Endodermal cell (in vitro differentiated cells): ENCODE data around the gene STRC. TPM values are rescaled to one million over a fixed set of nuclear protein-coding genes. Genes with fewer than 3 reads are reported as not detected.
"Not testable (repeated sequence)": the region's sequence is repeated elsewhere in the genome, so short reads cannot be mapped to it uniquely, and the experiment has no call there.

ENCODE experiments used
- DNase-seq: peaks from one replicate; pipeline ENCODE4 v3.0.0-alpha.2; 2017
- H3K27ac ChIP-seq: 2 replicates; pipeline ENCODE4 v1.5.1; 2013; ENCODE audit warnings: mild to moderate bottlenecking, low read depth, low read length, moderate library complexity
- H3K27me3 ChIP-seq: 2 replicates; pipeline ENCODE4 v1.6.1; 2013; ENCODE audit warnings: mild to moderate bottlenecking, low read length, moderate library complexity; ENCODE audit not compliant: insufficient read depth, control insufficient read depth, poor library complexity, severe bottlenecking
- H3K36me3 ChIP-seq: 2 replicates; pipeline ENCODE4 v1.7.0; 2013; ENCODE audit warnings: mild to moderate bottlenecking, low read length, moderate library complexity; ENCODE audit not compliant: control insufficient read depth, insufficient read depth
- H3K4me1 ChIP-seq: one replicate; pipeline ENCODE4 v1.7.0; 2013; ENCODE audit warnings: low read length; ENCODE audit not compliant: control insufficient read depth, insufficient read depth
- H3K4me3 ChIP-seq: 2 replicates; pipeline ENCODE4 v1.5.1; 2013; ENCODE audit warnings: mild to moderate bottlenecking, low read length, moderate library complexity
- H3K9ac ChIP-seq: 2 replicates; pipeline ENCODE4 v1.6.1; 2013; ENCODE audit warnings: mild to moderate bottlenecking, low read length, moderate library complexity; ENCODE audit not compliant: poor library complexity, severe bottlenecking; ENCODE audit errors: extremely low read depth
- H3K9me3 ChIP-seq: 2 replicates; pipeline ENCODE4 v1.6.1; 2013; ENCODE audit warnings: mild to moderate bottlenecking, low read length, moderate library complexity; ENCODE audit not compliant: control insufficient read depth
- H3K27ac Mint-ChIP-seq: 2 replicates; pipeline ENCODE4 v1.8.0; 2020; ENCODE audit warnings: mixed read lengths
- H3K27me3 Mint-ChIP-seq: 2 replicates; pipeline ENCODE4 v1.8.0; 2021; ENCODE audit warnings: mild to moderate bottlenecking, mixed read lengths; ENCODE audit not compliant: insufficient read depth
- H3K36me3 Mint-ChIP-seq: 2 replicates; pipeline ENCODE4 v1.8.0; 2020; ENCODE audit warnings: low read depth, mixed read lengths
- H3K4me1 Mint-ChIP-seq: 2 replicates; pipeline ENCODE4 v1.8.0; 2020; ENCODE audit warnings: mixed read lengths
- H3K4me3 Mint-ChIP-seq: 2 replicates; pipeline ENCODE4 v1.8.0; 2020; ENCODE audit warnings: mild to moderate bottlenecking, moderate library complexity, mixed read lengths
- H3K9me3 Mint-ChIP-seq: 2 replicates; pipeline ENCODE4 v1.8.0; 2020; ENCODE audit warnings: mild to moderate bottlenecking, mixed read lengths
- WGBS, 2 experiments: methylation state at CpG; one replicate each; pipeline versions ENCODE4 v1.1.5 to v1.1.7; 2013; ENCODE audit warnings: missing lambda C conversion rate in 2 of 2, mixed read lengths in 1 of 2; ENCODE audit not compliant: insufficient coverage in 1 of 2, insufficient read length in 1 of 2; 5-methylcytosine and 5-hydroxymethylcytosine counted together
- total RNA-seq, 2 donors: library from RNA; stranded (reverse); fragmentation: NEBNext Ultra II Directional in 1 of 2; extraction: Animal tissue kit (Norgen Biotek cat#: 25700) in 1 of 2; gene quantifications; 2 replicates in 1 of 2; 3 replicates in 1 of 2; pipeline ENCODE4 v1.2.1, GENCODE V29; 2021

The STRC gene
- total RNA-seq, 2 donors from 2014 or later, result 0.62 TPM; not detected in 1

- DNase-seq, H3K9me3 ChIP-seq, H3K4me3 Mint-ChIP-seq, H3K9ac ChIP-seq, H3K27me3 Mint-ChIP-seq, H3K4me3 ChIP-seq, H3K36me3 ChIP-seq, H3K36me3 Mint-ChIP-seq, H3K27ac ChIP-seq, H3K4me1 Mint-ChIP-seq, H3K4me1 ChIP-seq, H3K27me3 ChIP-seq, H3K9me3 Mint-ChIP-seq, H3K27ac Mint-ChIP-seq: not testable (repeated sequence)
- no CpG with 5 or more reads among the region's 54 CpGs for WGBS, 2 experiments
These were observed 28.7 kb downstream of the STRC start, which contains the start of gene PPIP5K1 for GRCh38 chr15:43589778-43590466. Gene PPIP5K1 (minus strand): TSS chr15:43590208. CDS start chr15:43584504, 5,704 bp downstream.

GRCh38 chr15:43574607-43575006 lies 44.0 kb downstream of the STRC start:
- WGBS, 2 experiments, result no CpG with 5 or more reads among the region's 1 CpG
- not testable (repeated sequence) for H3K27ac Mint-ChIP-seq, H3K4me3 ChIP-seq, H3K27ac ChIP-seq, H3K9ac ChIP-seq, H3K4me1 ChIP-seq, H3K36me3 ChIP-seq, H3K27me3 Mint-ChIP-seq, H3K9me3 ChIP-seq, H3K4me1 Mint-ChIP-seq, DNase-seq, H3K9me3 Mint-ChIP-seq, H3K4me3 Mint-ChIP-seq, H3K27me3 ChIP-seq, H3K36me3 Mint-ChIP-seq

GRCh38 chr15:43566615-43567014 lies 52.0 kb downstream of the STRC start:
- H3K27me3 ChIP-seq, H3K9me3 Mint-ChIP-seq, H3K9ac ChIP-seq, H3K4me1 Mint-ChIP-seq, H3K27ac ChIP-seq, H3K9me3 ChIP-seq, H3K36me3 Mint-ChIP-seq, H3K4me3 Mint-ChIP-seq, DNase-seq, H3K36me3 ChIP-seq, H3K4me1 ChIP-seq, H3K4me3 ChIP-seq, H3K27me3 Mint-ChIP-seq, H3K27ac Mint-ChIP-seq: not testable (repeated sequence)
- no CpG with 5 or more reads among the region's 2 CpGs for WGBS, 2 experiments

GRCh38 chr15:43563793-43564192 lies 54.8 kb downstream of the STRC start:
- H3K9me3 Mint-ChIP-seq, H3K4me1 ChIP-seq, H3K27ac ChIP-seq, H3K36me3 Mint-ChIP-seq, H3K36me3 ChIP-seq, H3K27ac Mint-ChIP-seq, H3K9me3 ChIP-seq, H3K9ac ChIP-seq, H3K4me3 Mint-ChIP-seq, H3K4me1 Mint-ChIP-seq, H3K27me3 Mint-ChIP-seq, H3K27me3 ChIP-seq, DNase-seq, H3K4me3 ChIP-seq: not testable (repeated sequence)
- WGBS, 2 experiments, result no CpG with 5 or more reads among the region's 8 CpGs

GRCh38 chr15:43562753-43563152 lies 55.8 kb downstream of the STRC start:
- not testable (repeated sequence) for H3K27me3 ChIP-seq, H3K4me1 Mint-ChIP-seq, H3K9me3 ChIP-seq, H3K36me3 ChIP-seq, DNase-seq, H3K4me1 ChIP-seq, H3K27ac ChIP-seq, H3K4me3 ChIP-seq, H3K27ac Mint-ChIP-seq, H3K9ac ChIP-seq, H3K36me3 Mint-ChIP-seq, H3K4me3 Mint-ChIP-seq, H3K9me3 Mint-ChIP-seq
- peaks cover 11% of the 10 kb centered on the region for H3K27me3 Mint-ChIP-seq
- 100% methylated on average over 1 of the region's 3 CpGs; no CpG with 5 or more reads in 1 of the 2 experiments for WGBS, 2 experiments
